ENCODE data around the gene GRIN2C. TPM values are rescaled to one million over a fixed set of nuclear protein-coding genes. Genes with fewer than 3 reads are reported as not detected.

GRIN2C gene
- total and polyA plus RNA-seq, 2 of the 4 experiments (the other 2 are of a cell fraction), result 0.22 TPM; not detected in 1

GRCh38 chr17:74868251-74868907 is 8.7 kb upstream of the GRIN2C start:
- H2AFZ ChIP-seq (replicated peaks; ENCODE audit: low read length, poor library complexity), result no peak overlapping the region
- dilution Hi-C loops (cut with HindIII; ENCODE audit: low sequenced_read_pairs, unreplicated experiment) (no loop called here), in situ Hi-C loops (cut with MboI; ENCODE audit: low sequenced_read_pairs) (loop anchor here (5.0 to 25.0 kb wide), 3 partner anchors 76 to 656 kb away; partner anchors contain the start of genes RPL38 and TTYH2), intact Hi-C loops (cut with micrococcal nuclease) (loop anchor here (10.0 kb wide), 1 partner anchor 494 kb away; no protein-coding TSS in a partner anchor)
- H2BK120ac ChIP-seq (ENCODE audit: low read depth, low read length), result no peak overlapping the region
- peaks cover 16% of the 10 kb centered on the region for H3K9me1 ChIP-seq (ENCODE audit: insufficient read depth, low read length)
- H2AK5ac ChIP-seq (ENCODE audit: low read depth, low read length), result no peak overlapping the region
- H4K20me1 ChIP-seq (ENCODE audit: insufficient read depth, low read length), result peaks cover 8% of the 10 kb centered on the region; the same call in 1 of the 2 replicates
- H3K18ac ChIP-seq (ENCODE audit: low read depth, low read length), result no peak overlapping the region
- H2BK20ac ChIP-seq (ENCODE audit: low read depth, low read length), result no peak overlapping the region
- POLR2A ChIA-PET (ENCODE audit: unreplicated experiment), result no interaction called here
- TF ChIP-seq FOS (IDR thresholded peaks at IDR 0.05; ENCODE audit: low read depth, low read length) (no peak), RAD21 (IDR thresholded peaks at IDR 0.05; ENCODE audit: low read length) (no peak), CTCF (conservative IDR thresholded peaks at IDR 0.05; ENCODE audit: low read depth, low read length) (no peak), MXI1 (IDR thresholded peaks at IDR 0.05; ENCODE audit: borderline replicate concordance, low read depth, low read length) (no peak), ELK1 (IDR thresholded peaks at IDR 0.05; ENCODE audit: borderline replicate concordance, low read depth, low read length) (no peak), MAFK (IDR thresholded peaks at IDR 0.05; ENCODE audit: low read depth, low read length) (no peak), MAZ (IDR thresholded peaks at IDR 0.05; ENCODE audit: borderline replicate concordance, low read depth, low read length) (no peak), CEBPB (IDR thresholded peaks at IDR 0.05; ENCODE audit: low read depth, low read length) (no peak), CHD1 (IDR thresholded peaks at IDR 0.05; ENCODE audit: low read depth, low read length) (no peak)
- no peak overlapping the region for H3K23ac ChIP-seq (ENCODE audit: low read depth, low read length)
- no peak overlapping the region for H2BK15ac ChIP-seq (ENCODE audit: low read depth, low read length)
- WGBS, 2 experiments (ENCODE audit: extremely low coverage in 2 of 2, insufficient read length in 1 of 2), result 48% methylated on average over 7 of the region's 12 CpGs; no CpG with 5 or more reads in 1 of the 2 experiments
- H3K36me3 ChIP-seq (ENCODE audit: control insufficient read depth, insufficient read depth, low read length), result peaks cover 9% of the 10 kb centered on the region; the same call in 1 of the 2 replicates
- H3K9ac ChIP-seq (ENCODE audit: low read depth, low read length), result no peak overlapping the region
- H3K56ac ChIP-seq (ENCODE audit: extremely low read depth, insufficient read depth, low read length), result no peak overlapping the region
- H3K4ac ChIP-seq (ENCODE audit: low read depth, low read length), result no peak overlapping the region
- peaks cover 13 to 27% of the 10 kb centered on the region in 2 experiments; a peak in 3 of 4 replicates for H3K79me1 ChIP-seq (ENCODE audit: low read depth in 1 of 2, low read length in 2 of 2)
- BruUV-seq (replicated peaks), result no TSS peak
- H3K4me1 ChIP-seq (ENCODE audit: control insufficient read depth, insufficient read depth, low read length), result peaks cover 11% of the 10 kb centered on the region
- no peaks in the 10 kb centered on the region for H3K9me3 ChIP-seq (ENCODE audit: control insufficient read depth, insufficient read depth, low read length)
- ATAC-seq (ENCODE audit: low read depth) (no peak), DNase-seq (no peak)
- no peak overlapping the region for H4K91ac ChIP-seq (ENCODE audit: insufficient read depth, low read depth, low read length)
- H2AK9ac ChIP-seq (replicated peaks; ENCODE audit: low read depth, low read length, poor library complexity), result no peak overlapping the region
- H3K4me2 ChIP-seq (ENCODE audit: low read depth, low read length), result no peak overlapping the region
- CTCF ChIA-PET, result interaction anchor here (0.6 kb wide), 1 partner anchor 154 kb away, joined by 4 read pairs; no protein-coding TSS in a partner anchor
- no peak overlapping the region for H3K14ac ChIP-seq (replicated peaks; ENCODE audit: low read depth, low read length)
- H2BK5ac ChIP-seq (ENCODE audit: low read depth, low read length, poor library complexity, severe bottlenecking), result no peak overlapping the region
- H4K5ac ChIP-seq (ENCODE audit: low read depth, low read length), result no peak overlapping the region
- no peak overlapping the region for H3K27ac ChIP-seq (ENCODE audit: insufficient read depth, low read length)
- no peak overlapping the region for H4K8ac ChIP-seq (ENCODE audit: low read depth in 2 of 2, low read length in 2 of 2)
- H3K4me3 ChIP-seq (ENCODE audit: insufficient read depth, low read depth, low read length), result no peak overlapping the region
- no peaks in the 10 kb centered on the region for H3K27me3 ChIP-seq (ENCODE audit: control insufficient read depth, insufficient read depth, low read length)

Measured in IMR-90 (cell line).